H1 (cell line): ENCODE measurements around the gene CCL22. TPM values are rescaled to one million over a fixed set of nuclear protein-coding genes. Genes with fewer than 3 reads are reported as not detected.

Source experiments
- CTCF ChIA-PET: fragments of 300-600 bp; sonication (Branson Sonifier 250); formaldehyde crosslinking; loops from one replicate; lab custom pipeline; 2021; ENCODE audit not compliant: partially characterized antibody; lab: Charles Lee
- POLR2A ChIA-PET: fragments of 300-600 bp; sonication (Branson Sonifier 250); formaldehyde crosslinking; loops from one replicate; lab custom pipeline; 2021; ENCODE audit warnings: inconsistent platforms; ENCODE audit not compliant: partially characterized antibody; lab: Charles Lee
- DNase-seq, 2 experiments: peaks; one replicate each; pipeline versions ENCODE4 v3.0.0 to v3.0.0-alpha.2; 2010 to 2022; ENCODE audit warnings: low spot score in 2 of 2, low read depth in 1 of 2, mixed read lengths in 1 of 2
- FAIRE-seq: peaks from 2 replicates; lab custom pipeline; 2011; peaks lifted over from hg19 to GRCh38; lab: Jason Lieb, UNC
- H2AFZ ChIP-seq: 2 replicates; pipeline ENCODE4 v1.8.1; 2012; ENCODE audit warnings: low read length, inconsistent platforms
- H2AK5ac ChIP-seq: 2 replicates; pipeline ENCODE4 v1.6.1; 2013; ENCODE audit warnings: low read depth, low read length
- H2BK120ac ChIP-seq: replicated peaks from 2 replicates; pipeline ENCODE3; 2013; ENCODE audit warnings: low read depth, low read length, inconsistent platforms
- H2BK12ac ChIP-seq: 2 replicates; pipeline ENCODE4 v1.6.1; 2013; ENCODE audit warnings: low read depth, low read length
- H2BK15ac ChIP-seq: 2 replicates; pipeline ENCODE4 v1.6.1; 2013; ENCODE audit warnings: low read length
- H2BK20ac ChIP-seq: 2 replicates; pipeline ENCODE4 v1.6.1; 2013; ENCODE audit warnings: low read length
- H2BK5ac ChIP-seq: 2 replicates; pipeline ENCODE4 v1.6.1; 2013; ENCODE audit warnings: low read depth, low read length
- H3K14ac ChIP-seq: 2 replicates; pipeline ENCODE4 v1.6.1; 2013; ENCODE audit warnings: inconsistent platforms; ENCODE audit not compliant: insufficient read length
- H3K18ac ChIP-seq: 2 replicates; pipeline ENCODE4 v1.6.1; 2013; ENCODE audit warnings: low read length; ENCODE audit errors: extremely low read depth
- H3K23ac ChIP-seq: 2 replicates; pipeline ENCODE4 v1.6.1; 2013; ENCODE audit warnings: inconsistent platforms; ENCODE audit not compliant: insufficient read length
- H3K23me2 ChIP-seq: 2 replicates; pipeline ENCODE4 v1.6.1; 2013; ENCODE audit warnings: low read depth, low read length
- H3K27ac ChIP-seq: 2 replicates; pipeline ENCODE4 v1.6.1; 2011; ENCODE audit warnings: low read depth, low read length, inconsistent platforms
- H3K27me3 ChIP-seq, 4 experiments: replicated peaks in 1 of 4; 1 replicate in 1 of 4; 2 replicates in 3 of 4; pipeline versions ENCODE4 v1.6.1 to v1.8.1; 2011 to 2013; ENCODE audit warnings: low read length in 3 of 4, mild to moderate bottlenecking in 3 of 4, inconsistent platforms in 2 of 4, mixed read lengths in 2 of 4, moderate library complexity in 1 of 4; ENCODE audit not compliant: control insufficient read depth in 3 of 4, insufficient read depth in 3 of 4; ENCODE audit errors: extremely low read depth in 1 of 4
- H3K36me3 ChIP-seq, 4 experiments: 2 replicates each; pipeline versions ENCODE4 v1.6.1 to v1.8.1; 2011 to 2013; ENCODE audit warnings: mild to moderate bottlenecking in 4 of 4, low read length in 3 of 4, moderate library complexity in 2 of 4, control low read depth in 1 of 4, inconsistent platforms in 1 of 4; ENCODE audit not compliant: insufficient read depth in 4 of 4, control insufficient read depth in 2 of 4
- H3K4ac ChIP-seq: replicated peaks from 2 replicates; pipeline ENCODE3; 2013; ENCODE audit warnings: low read length, low read depth, mixed read lengths, inconsistent platforms; ENCODE audit not compliant: insufficient read length
- H3K4me1 ChIP-seq, 4 experiments: replicated peaks in 1 of 4; 1 replicate in 1 of 4; 2 replicates in 3 of 4; pipeline versions ENCODE4 v1.6.1 to v1.8.1; 2011 to 2013; ENCODE audit warnings: low read length in 3 of 4, inconsistent platforms in 2 of 4, mixed read lengths in 1 of 4; ENCODE audit not compliant: insufficient read depth in 4 of 4, control insufficient read depth in 3 of 4
- H3K4me2 ChIP-seq, 2 experiments: 2 replicates each; pipeline versions ENCODE4 v1.6.1 to v1.8.1; 2011 to 2013; ENCODE audit warnings: low read depth in 2 of 2, low read length in 2 of 2, control low read depth in 1 of 2, inconsistent platforms in 1 of 2, mild to moderate bottlenecking in 1 of 2; ENCODE audit not compliant: insufficient read depth in 1 of 2
- H3K4me3 ChIP-seq, 4 experiments: fragments of 200-600, 300-600 bp in 1 of 4; sonication (generic), shearing (Covaris generic), sonication (Bioruptor Twin) in 1 of 4; 2 replicates each; pipeline versions ENCODE4 v1.5.1 to v1.8.1; 2011 to 2016; ENCODE audit warnings: low read length in 4 of 4, low read depth in 3 of 4, control low read depth in 2 of 4, inconsistent platforms in 2 of 4, mild to moderate bottlenecking in 2 of 4, mixed read lengths in 1 of 4, moderate library complexity in 1 of 4; ENCODE audit not compliant: insufficient read depth in 2 of 4; ENCODE audit errors: extremely low read depth in 1 of 4
- H3K56ac ChIP-seq: replicated peaks from 2 replicates; pipeline ENCODE3; 2013; ENCODE audit warnings: low read depth, mild to moderate bottlenecking, mixed read lengths, low read length, inconsistent platforms; ENCODE audit not compliant: insufficient read length
- H3K79me1 ChIP-seq: 2 replicates; pipeline ENCODE4 v1.6.1; 2013; ENCODE audit warnings: low read depth, low read length, control low read depth
- H3K79me2 ChIP-seq, 2 experiments: 2 replicates each; pipeline versions ENCODE4 v1.6.1 to v1.8.1; 2012 to 2013; ENCODE audit warnings: low read length in 2 of 2, mild to moderate bottlenecking in 2 of 2, inconsistent platforms in 1 of 2; ENCODE audit not compliant: insufficient read depth in 2 of 2, control insufficient read depth in 1 of 2
- H3K9ac ChIP-seq, 4 experiments: replicated peaks in 1 of 4; 1 replicate in 1 of 4; 2 replicates in 3 of 4; pipeline versions ENCODE4 v1.6.1 to v1.8.1; 2011 to 2013; ENCODE audit warnings: low read depth in 3 of 4, low read length in 3 of 4, control low read depth in 2 of 4, mild to moderate bottlenecking in 2 of 4, moderate library complexity in 2 of 4, inconsistent platforms in 1 of 4; ENCODE audit errors: extremely low read depth in 1 of 4
- H3K9me3 ChIP-seq, 2 experiments: 2 replicates each; pipeline versions ENCODE4 v1.6.1 to v1.8.1; 2012 to 2013; ENCODE audit warnings: mild to moderate bottlenecking in 2 of 2, moderate library complexity in 2 of 2, control low read depth in 1 of 2, inconsistent platforms in 1 of 2, low read depth in 1 of 2, low read length in 1 of 2, mixed read lengths in 1 of 2; ENCODE audit not compliant: insufficient read depth in 2 of 2
- H4K20me1 ChIP-seq, 2 experiments: replicated peaks in 1 of 2; 2 replicates each; pipeline versions ENCODE3 to v1.8.1; 2011 to 2013; ENCODE audit warnings: inconsistent platforms in 2 of 2, low read length in 2 of 2, mild to moderate bottlenecking in 1 of 2; ENCODE audit not compliant: insufficient read depth in 2 of 2, control insufficient read depth in 1 of 2
- H4K5ac ChIP-seq: 2 replicates; pipeline ENCODE4 v1.6.1; 2013; ENCODE audit warnings: low read length, low read depth, mixed read lengths, inconsistent platforms; ENCODE audit not compliant: insufficient read length
- H4K8ac ChIP-seq: 2 replicates; pipeline ENCODE4 v1.8.0; 2013; ENCODE audit warnings: mild to moderate bottlenecking, moderate library complexity, low read length, inconsistent platforms; ENCODE audit not compliant: insufficient read depth; ENCODE audit errors: extremely low read depth
- H4K91ac ChIP-seq: replicated peaks from 2 replicates; pipeline ENCODE3; 2013; ENCODE audit warnings: low read length, mixed read lengths, inconsistent platforms; ENCODE audit not compliant: insufficient read length
- ATF3 ChIP-seq: IDR thresholded peaks from 2 replicates; pipeline ENCODE4 v1.6.1; 2011; ENCODE audit warnings: low read depth, mild to moderate bottlenecking, low read length; ENCODE audit not compliant: insufficient read depth
- RAD21 ChIP-seq, 2 experiments: IDR thresholded peaks in 1 of 2; conservative IDR thresholded peaks in 1 of 2; 2 replicates each; pipeline ENCODE4 v1.6.1; 2011; ENCODE audit warnings: low read depth in 2 of 2, low read length in 2 of 2, improper control_type of control experiment in 1 of 2, inconsistent platforms in 1 of 2, mild to moderate bottlenecking in 1 of 2, moderate library complexity in 1 of 2
- WGBS, 2 experiments: shearing (Covaris generic) in 1 of 2; methylation state at CpG; one replicate each; pipeline versions ENCODE4 v1.1.6 to v1.1.7; 2013 to 2015; ENCODE audit warnings: low lambda C conversion rate in 2 of 2, mixed read lengths in 2 of 2, inconsistent platforms in 1 of 2, low coverage in 1 of 2, missing lambda C conversion rate in 1 of 2; ENCODE audit not compliant: insufficient replicate concordance in 2 of 2, insufficient coverage in 1 of 2, insufficient read length in 1 of 2; ENCODE audit errors: extremely low coverage in 1 of 2, missing lambda C conversion rate in 1 of 2; 5-methylcytosine and 5-hydroxymethylcytosine counted together
- polyA plus RNA-seq, 7 experiments: library from polyadenylated mRNA; depleted of rRNA in 3 of 7; stranded (reverse) in 5 of 7; unstranded in 2 of 7; fragments of >200 nt in 5 of 7; fragments of 200-250 nt in 2 of 7; gene quantifications; 1 replicate in 5 of 7; 2 replicates in 1 of 7; 4 replicates in 1 of 7; pipeline versions ENCODE4 v1.2.1 to v1.2.3, GENCODE V29; 2011 to 2013; ENCODE audit warnings: missing spikeins in 2 of 7, mixed read lengths in 2 of 7
- total RNA-seq: library from RNA; stranded (reverse); fragmentation: NEBNext Ultra II Directional; extraction: Animal tissue kit (Norgen Biotek cat#: 25700); gene quantifications from 2 replicates; pipeline ENCODE4 v1.2.1, GENCODE V29; 2021
- TF ChIP-seq, protein P1 (sequence below), 3 experiments: IDR thresholded peaks; 1 replicate in 2 of 3; 2 replicates in 1 of 3; pipeline versions ENCODE4 v1.5.1 to v1.6.1; 2011; ENCODE audit warnings: low read length in 3 of 3, mild to moderate bottlenecking in 3 of 3, inconsistent platforms in 2 of 3, low read depth in 1 of 3, moderate library complexity in 1 of 3; ENCODE audit not compliant: insufficient read depth in 1 of 3; ENCODE audit errors: control extremely low read depth in 1 of 3

CCL22 gene
- total and polyA plus RNA-seq, 2 of the 8 experiments (the other 6 are each of a cell fraction or from before 2014, with no cell fraction given) = not detected

- H3K4me2 ChIP-seq = no peak overlapping the region
- no peaks in the 10 kb centered on the region; the same call in 1 of the 2 replicates for H3K79me1 ChIP-seq
- no peak overlapping the region for H2BK12ac ChIP-seq
- CTCF ChIA-PET = interaction anchor here (0.6 to 3.3 kb wide), 12 partner anchors 9 to 199 kb away, joined by 3 to 15 read pairs (median 4); partner anchors contain the start of gene CCL17
- H3K27me3 ChIP-seq = no peaks in the 10 kb centered on the region
- H4K20me1 ChIP-seq = no peaks in the 10 kb centered on the region
- H3K9ac ChIP-seq = no peak overlapping the region
- TF ChIP-seq, protein P1, sequence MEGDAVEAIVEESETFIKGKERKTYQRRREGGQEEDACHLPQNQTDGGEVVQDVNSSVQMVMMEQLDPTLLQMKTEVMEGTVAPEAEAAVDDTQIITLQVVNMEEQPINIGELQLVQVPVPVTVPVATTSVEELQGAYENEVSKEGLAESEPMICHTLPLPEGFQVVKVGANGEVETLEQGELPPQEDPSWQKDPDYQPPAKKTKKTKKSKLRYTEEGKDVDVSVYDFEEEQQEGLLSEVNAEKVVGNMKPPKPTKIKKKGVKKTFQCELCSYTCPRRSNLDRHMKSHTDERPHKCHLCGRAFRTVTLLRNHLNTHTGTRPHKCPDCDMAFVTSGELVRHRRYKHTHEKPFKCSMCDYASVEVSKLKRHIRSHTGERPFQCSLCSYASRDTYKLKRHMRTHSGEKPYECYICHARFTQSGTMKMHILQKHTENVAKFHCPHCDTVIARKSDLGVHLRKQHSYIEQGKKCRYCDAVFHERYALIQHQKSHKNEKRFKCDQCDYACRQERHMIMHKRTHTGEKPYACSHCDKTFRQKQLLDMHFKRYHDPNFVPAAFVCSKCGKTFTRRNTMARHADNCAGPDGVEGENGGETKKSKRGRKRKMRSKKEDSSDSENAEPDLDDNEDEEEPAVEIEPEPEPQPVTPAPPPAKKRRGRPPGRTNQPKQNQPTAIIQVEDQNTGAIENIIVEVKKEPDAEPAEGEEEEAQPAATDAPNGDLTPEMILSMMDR (IDR thresholded peaks at IDR 0.05; ENCODE audit: control extremely low read depth in 1 of 3, insufficient read depth in 1 of 3, low read depth in 1 of 3, low read length in 3 of 3) = peak in 2 of 3 experiments; percentile 28 to 35; a peak in 3 of 4 replicates
- peak in 1 of 2 experiments; percentile 33; a peak in 1 of 4 replicates for TF ChIP-seq RAD21 (IDR thresholded peaks at IDR 0.05 in 1 of 2, conservative IDR thresholded peaks at IDR 0.05 in 1 of 2; ENCODE audit: low read depth in 2 of 2, low read length in 2 of 2)
- TF ChIP-seq ATF3 = no peak
- H4K8ac ChIP-seq = no peak overlapping the region
- H3K27ac ChIP-seq = no peak overlapping the region
- no peak overlapping the region for H4K91ac ChIP-seq
- H3K23ac ChIP-seq = no peak overlapping the region
- WGBS, 2 experiments = 92% methylated on average over 5 of the region's 5 CpGs; no CpG with 5 or more reads in 1 of the 2 experiments
- no peak overlapping the region for H3K4me3 ChIP-seq
- POLR2A ChIA-PET = interaction anchor here (1.5 kb wide), 1 partner anchor 10 kb away, joined by 5 read pairs; no protein-coding TSS in a partner anchor
- peaks cover 0 to 18% (median 15%) of the 10 kb centered on the region in 4 experiments; a peak in 6 of 7 replicates for H3K4me1 ChIP-seq
- H2AFZ ChIP-seq = no peak overlapping the region
- H3K4ac ChIP-seq = no peak overlapping the region
- no peak overlapping the region for H2BK120ac ChIP-seq
- H2BK15ac ChIP-seq = no peak overlapping the region
- peaks cover 8% of the 10 kb centered on the region; the same call in 1 of the 2 replicates for H3K23me2 ChIP-seq
- H2AK5ac ChIP-seq = no peak overlapping the region
- no peak overlapping the region for H4K5ac ChIP-seq
- H3K14ac ChIP-seq = no peak overlapping the region
- DNase-seq (no peak), FAIRE-seq (no peak)
- peak overlapping the region; percentile 24; the same call in 1 of the 2 replicates for H2BK5ac ChIP-seq
- H3K18ac ChIP-seq = no peak overlapping the region
- H3K36me3 ChIP-seq = no peaks in the 10 kb centered on the region
- no peaks in the 10 kb centered on the region for H3K79me2 ChIP-seq
- H3K56ac ChIP-seq = no peak overlapping the region
- no peak overlapping the region for H2BK20ac ChIP-seq
- H3K9me3 ChIP-seq = no peaks in the 10 kb centered on the region
Measured at GRCh38 chr16:57377080-57377841, 18.7 kb downstream of the CCL22 start.
